H9 (cell line): ENCODE results near the gene DPYSL3. TPM values are rescaled to one million over a fixed set of nuclear protein-coding genes. Genes with fewer than 3 reads are reported as not detected.
A peak's percentile ranks its signal among the peaks of the same experiment; 100 is the strongest.

Experiments
- DNase-seq: peaks from one replicate; pipeline ENCODE4 v3.0.0-alpha.2; 2017
- H2AFZ ChIP-seq: one replicate; pipeline ENCODE4 v1.6.1; 2013; ENCODE audit warnings: mild to moderate bottlenecking, low read length, control low read depth, moderate library complexity
- H2AK5ac ChIP-seq: 2 replicates; pipeline ENCODE4 v1.6.1; 2013; ENCODE audit warnings: low read length, control low read depth, mixed read lengths; ENCODE audit not compliant: insufficient read length
- H2BK120ac ChIP-seq: one replicate; pipeline ENCODE4 v1.6.1; 2013; ENCODE audit warnings: low read depth, mild to moderate bottlenecking, low read length, control low read depth, inconsistent platforms; ENCODE audit not compliant: poor library complexity, severe bottlenecking
- H2BK12ac ChIP-seq: 2 replicates; pipeline ENCODE4 v1.6.1; 2013; ENCODE audit warnings: low read length, control low read depth, mixed read lengths, low read depth; ENCODE audit not compliant: insufficient read length
- H2BK15ac ChIP-seq: 2 replicates; pipeline ENCODE4 v1.6.1; 2013; ENCODE audit warnings: low read depth, low read length, control low read depth
- H2BK20ac ChIP-seq: one replicate; pipeline ENCODE4 v1.6.1; 2013; ENCODE audit warnings: low read depth, mild to moderate bottlenecking, low read length, control low read depth, inconsistent platforms; ENCODE audit not compliant: poor library complexity, severe bottlenecking
- H2BK5ac ChIP-seq: 2 replicates; pipeline ENCODE4 v1.6.1; 2013; ENCODE audit warnings: low read length, control low read depth, mixed read lengths; ENCODE audit not compliant: insufficient read length
- H3K14ac ChIP-seq: 2 replicates; pipeline ENCODE4 v1.6.1; 2013; ENCODE audit warnings: low read length, control low read depth; ENCODE audit not compliant: insufficient read depth
- H3K18ac ChIP-seq: 2 replicates; pipeline ENCODE4 v1.6.1; 2013; ENCODE audit warnings: low read depth, mild to moderate bottlenecking, mixed read lengths, low read length, control low read depth; ENCODE audit not compliant: insufficient read length
- H3K23ac ChIP-seq: 2 replicates; pipeline ENCODE4 v1.6.1; 2013; ENCODE audit warnings: low read length, control low read depth, mixed read lengths, low read depth; ENCODE audit not compliant: insufficient read length
- H3K23me2 ChIP-seq: 2 replicates; pipeline ENCODE4 v1.6.1; 2013; ENCODE audit warnings: low read depth, mild to moderate bottlenecking, mixed read lengths, low read length, control low read depth; ENCODE audit not compliant: insufficient read length, poor library complexity, severe bottlenecking
- H3K27ac ChIP-seq: 2 replicates; pipeline ENCODE4 v1.5.1; 2013; ENCODE audit warnings: low read length, control low read depth, mixed read lengths, low read depth; ENCODE audit not compliant: insufficient read length
- H3K27me3 ChIP-seq: 2 replicates; pipeline ENCODE4 v1.6.1; 2013; ENCODE audit warnings: low read length, control low read depth, inconsistent platforms; ENCODE audit not compliant: insufficient read depth
- H3K4ac ChIP-seq: 2 replicates; pipeline ENCODE4 v1.6.1; 2013; ENCODE audit warnings: low read depth, mild to moderate bottlenecking, control low read depth, inconsistent platforms, low read length, moderate library complexity
- H3K4me1 ChIP-seq: 2 replicates; pipeline ENCODE4 v1.6.1; 2013; ENCODE audit warnings: low read length, control low read depth, inconsistent platforms; ENCODE audit not compliant: insufficient read depth
- H3K4me2 ChIP-seq: 2 replicates; pipeline ENCODE4 v1.6.1; 2013; ENCODE audit warnings: low read length, control low read depth, mixed read lengths; ENCODE audit not compliant: insufficient read length, insufficient read depth
- H3K56ac ChIP-seq: 2 replicates; pipeline ENCODE4 v1.6.1; 2013; ENCODE audit warnings: low read depth, mild to moderate bottlenecking, mixed read lengths, low read length, control low read depth; ENCODE audit not compliant: insufficient read length
- H3K79me1 ChIP-seq: 2 replicates; pipeline ENCODE4 v1.6.1; 2013; ENCODE audit warnings: low read depth, mild to moderate bottlenecking, moderate library complexity, low read length, control low read depth, inconsistent platforms; ENCODE audit not compliant: insufficient read depth, poor library complexity, severe bottlenecking
- H3K79me2 ChIP-seq: 2 replicates; pipeline ENCODE4 v1.6.1; 2013; ENCODE audit warnings: low read length, control low read depth, inconsistent platforms; ENCODE audit not compliant: insufficient read depth
- H3K9ac ChIP-seq: 2 replicates; pipeline ENCODE4 v1.6.1; 2013; ENCODE audit warnings: low read length, control low read depth, mixed read lengths; ENCODE audit not compliant: insufficient read length; ENCODE audit errors: extremely low read depth
- H3K9me3 ChIP-seq: one replicate; pipeline ENCODE4 v1.6.1; 2013; ENCODE audit warnings: low read depth, low read length, inconsistent platforms; ENCODE audit not compliant: control insufficient read depth
- H3T11ph ChIP-seq: one replicate; pipeline ENCODE4 v1.6.1; 2013; ENCODE audit warnings: mild to moderate bottlenecking, low read length, control low read depth, inconsistent platforms
- H4K20me1 ChIP-seq: one replicate; pipeline ENCODE4 v1.6.1; 2013; ENCODE audit not compliant: control insufficient read depth, insufficient read length, insufficient read depth
- H4K5ac ChIP-seq: 2 replicates; pipeline ENCODE4 v1.6.1; 2013; ENCODE audit warnings: low read depth, mild to moderate bottlenecking, mixed read lengths, low read length, control low read depth; ENCODE audit not compliant: insufficient read length
- H4K8ac ChIP-seq: replicated peaks from 2 replicates; pipeline ENCODE4 v1.6.1; 2013; ENCODE audit warnings: low read length, control low read depth, mixed read lengths, low read depth; ENCODE audit not compliant: insufficient read length
- H4K91ac ChIP-seq: 2 replicates; pipeline ENCODE4 v1.6.1; 2013; ENCODE audit warnings: low read depth, mild to moderate bottlenecking, moderate library complexity, mixed read lengths, low read length, control low read depth; ENCODE audit not compliant: insufficient read length
- H3K27ac Mint-ChIP-seq, 3 experiments: 2 replicates in 2 of 3; 3 replicates in 1 of 3; pipeline ENCODE4 v1.8.0; 2020 to 2021; ENCODE audit warnings: mixed read lengths in 3 of 3, mild to moderate bottlenecking in 1 of 3, moderate library complexity in 1 of 3
- H3K27me3 Mint-ChIP-seq: 2 replicates; pipeline ENCODE4 v1.8.0; 2021; ENCODE audit warnings: low read depth, mild to moderate bottlenecking, moderate library complexity, mixed read lengths
- H3K36me3 Mint-ChIP-seq, 3 experiments: 2 replicates in 2 of 3; 3 replicates in 1 of 3; pipeline ENCODE4 v1.8.0; 2020 to 2021; ENCODE audit warnings: low read depth in 3 of 3, mixed read lengths in 3 of 3; ENCODE audit not compliant: insufficient read depth in 1 of 3
- H3K4me1 Mint-ChIP-seq, 2 experiments: 2 replicates each; pipeline ENCODE4 v1.8.0; 2020; ENCODE audit warnings: mixed read lengths in 2 of 2
- H3K4me3 Mint-ChIP-seq, 2 experiments: 2 replicates in 1 of 2; 3 replicates in 1 of 2; pipeline ENCODE4 v1.8.0; 2020 to 2021; ENCODE audit warnings: mild to moderate bottlenecking in 2 of 2, mixed read lengths in 2 of 2, moderate library complexity in 1 of 2
- H3K9me3 Mint-ChIP-seq, 2 experiments: 2 replicates in 1 of 2; 3 replicates in 1 of 2; pipeline ENCODE4 v1.8.0; 2020; ENCODE audit warnings: mild to moderate bottlenecking in 2 of 2, mixed read lengths in 2 of 2, moderate library complexity in 1 of 2
- WGBS: extraction: QIAGEN DNeasy Blood & Tissue Kit; methylation state at CpG from one replicate; pipeline ENCODE4 v1.1.7; 2013; ENCODE audit warnings: missing lambda C conversion rate, low lambda C conversion rate, mixed read lengths; ENCODE audit not compliant: insufficient read length; ENCODE audit errors: extremely low coverage; 5-methylcytosine and 5-hydroxymethylcytosine counted together
- total RNA-seq: library from RNA; stranded (reverse); gene quantifications from 2 replicates; pipeline ENCODE4 v1.2.1, GENCODE V29; 2021
- TF ChIP-seq, protein P1 (sequence below): fragments of 200-600 bp; sonication (generic); conservative IDR thresholded peaks from 3 replicates; pipeline ENCODE4 v1.8.0; 2021; ENCODE audit warnings: antibody characterized with exemption, mild to moderate bottlenecking

The DPYSL3 gene
- total RNA-seq, 1 experiment from 2014 or later = 515 TPM

DNA sequence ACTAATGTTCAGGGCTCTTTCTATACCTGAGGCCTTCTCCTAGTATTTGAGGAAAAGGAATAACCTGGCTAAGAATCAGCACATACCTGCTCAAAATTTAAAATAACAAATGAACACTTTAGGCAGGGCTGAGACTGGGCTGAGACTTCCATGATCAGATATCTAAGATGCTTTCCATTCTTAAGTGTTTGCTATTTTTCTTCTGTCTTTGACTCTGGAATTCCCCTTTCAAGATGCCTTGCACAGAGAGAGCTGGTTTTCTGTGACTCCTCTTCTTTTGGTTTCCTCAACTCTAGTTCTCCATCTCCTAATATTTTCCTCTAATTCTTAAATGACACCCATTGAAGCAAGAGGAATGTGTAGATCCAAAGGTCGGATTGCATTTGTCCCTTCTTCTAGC is 61.1 kb downstream of the DPYSL3 start:
- H3K4me1 ChIP-seq = peaks cover 15% of the 10 kb centered on the region
- H3K4me3 Mint-ChIP-seq = peak overlapping the region; percentile 36 to 94; a peak in 3 of 5 replicates
- no peaks in the 10 kb centered on the region for H4K20me1 ChIP-seq

More for the DNA sequence above, 61.1 kb downstream of the DPYSL3 start:
- WGBS = no CpG with 5 or more reads among the region's 1 CpG
- Histone ChIP-seq H3K27me3 (no peaks in the 10 kb centered on the region), H2BK120ac (no peak overlapping the region), H2AK5ac (no peak overlapping the region), H4K91ac (no peak overlapping the region), H4K8ac (no peak overlapping the region), H3K4ac (no peak overlapping the region), H2AFZ (no peak overlapping the region), H3K23ac (no peak overlapping the region), H3K27ac (no peak overlapping the region), H2BK5ac (no peak overlapping the region), H3T11ph (no peak overlapping the region), H2BK15ac (no peak overlapping the region), H3K14ac (no peak overlapping the region), H2BK12ac (no peak overlapping the region), H2BK20ac (no peak overlapping the region), H3K18ac (no peak overlapping the region), H3K79me1 (peaks cover 7% of the 10 kb centered on the region), H3K9me3 (no peaks in the 10 kb centered on the region), H4K5ac (no peak overlapping the region), H3K23me2 (peaks cover 21% of the 10 kb centered on the region), H3K79me2 (peaks cover 75% of the 10 kb centered on the region), H3K9ac (no peak overlapping the region), H3K56ac (no peak overlapping the region), H3K4me2 (peak overlapping the region; percentile 28)
- Mint-ChIP-seq H3K27ac (peak overlapping the region; percentile 13 to 68 (median 65); a peak in 4 of 7 replicates), H3K4me1 (peaks cover 70 to 73% of the 10 kb centered on the region in 2 experiments), H3K27me3 (no peaks in the 10 kb centered on the region), H3K9me3 (peaks cover 0 to 1% of the 10 kb centered on the region in 2 experiments; a peak in 3 of 5 replicates), H3K36me3 (peaks cover 24 to 75% (median 61%) of the 10 kb centered on the region in 3 experiments; a peak in 6 of 7 replicates)
- TF ChIP-seq, protein P1, sequence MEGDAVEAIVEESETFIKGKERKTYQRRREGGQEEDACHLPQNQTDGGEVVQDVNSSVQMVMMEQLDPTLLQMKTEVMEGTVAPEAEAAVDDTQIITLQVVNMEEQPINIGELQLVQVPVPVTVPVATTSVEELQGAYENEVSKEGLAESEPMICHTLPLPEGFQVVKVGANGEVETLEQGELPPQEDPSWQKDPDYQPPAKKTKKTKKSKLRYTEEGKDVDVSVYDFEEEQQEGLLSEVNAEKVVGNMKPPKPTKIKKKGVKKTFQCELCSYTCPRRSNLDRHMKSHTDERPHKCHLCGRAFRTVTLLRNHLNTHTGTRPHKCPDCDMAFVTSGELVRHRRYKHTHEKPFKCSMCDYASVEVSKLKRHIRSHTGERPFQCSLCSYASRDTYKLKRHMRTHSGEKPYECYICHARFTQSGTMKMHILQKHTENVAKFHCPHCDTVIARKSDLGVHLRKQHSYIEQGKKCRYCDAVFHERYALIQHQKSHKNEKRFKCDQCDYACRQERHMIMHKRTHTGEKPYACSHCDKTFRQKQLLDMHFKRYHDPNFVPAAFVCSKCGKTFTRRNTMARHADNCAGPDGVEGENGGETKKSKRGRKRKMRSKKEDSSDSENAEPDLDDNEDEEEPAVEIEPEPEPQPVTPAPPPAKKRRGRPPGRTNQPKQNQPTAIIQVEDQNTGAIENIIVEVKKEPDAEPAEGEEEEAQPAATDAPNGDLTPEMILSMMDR = no peak
- DNase-seq = no peak
